Measurements from ENCODE around the gene RBMS3.

The RBMS3 gene

GRCh38 chr3:29700256-29700655 is 419.4 kb downstream of the RBMS3 start:
- TF ChIP-seq POLR2A (IDR thresholded peaks at IDR 0.05; ENCODE audit: low read length) (no peak), GATA1 (IDR thresholded peaks at IDR 0.05; ENCODE audit: low read depth, low read length) (no peak)

GRCh38 chr3:29701326-29701983 is 420.6 kb downstream of the RBMS3 start:
- no peak for DNase-seq
- TF ChIP-seq GATA1 (IDR thresholded peaks at IDR 0.05; ENCODE audit: low read depth, low read length) = no peak
- TF ChIP-seq POLR2A (IDR thresholded peaks at IDR 0.05; ENCODE audit: low read length) = no peak

More at GRCh38 chr3:29700256-29700655, 419.4 kb downstream of the RBMS3 start:
- DNase-seq = no peak

GRCh38 chr3:29705906-29706844 is 425.3 kb downstream of the RBMS3 start:
- TF ChIP-seq POLR2A (IDR thresholded peaks at IDR 0.05; ENCODE audit: low read length) = no peak
- DNase-seq = no peak

- TF ChIP-seq POLR2A (IDR thresholded peaks at IDR 0.05; ENCODE audit: low read length) = no peak
- no peak for TF ChIP-seq GATA1 (IDR thresholded peaks at IDR 0.05; ENCODE audit: low read depth, low read length)
- no peak for DNase-seq
Observed at GRCh38 chr3:29708884-29709283, 428.0 kb downstream of the RBMS3 start.

- TF ChIP-seq POLR2A (IDR thresholded peaks at IDR 0.05; ENCODE audit: low read length) = no peak
- TF ChIP-seq GATA1 (IDR thresholded peaks at IDR 0.05; ENCODE audit: low read depth, low read length) = no peak
- DNase-seq = no peak
Observed at GRCh38 chr3:29711255-29711771, 430.4 kb downstream of the RBMS3 start.

- TF ChIP-seq POLR2A (IDR thresholded peaks at IDR 0.05; ENCODE audit: low read length) (no peak), GATA1 (IDR thresholded peaks at IDR 0.05; ENCODE audit: low read depth, low read length) (no peak)
- DNase-seq = no peak
Observed at GRCh38 chr3:29716213-29716612, 435.3 kb downstream of the RBMS3 start.

- DNase-seq = no peak
- no peak for TF ChIP-seq POLR2A (IDR thresholded peaks at IDR 0.05; ENCODE audit: low read length)
- no peak for TF ChIP-seq GATA1 (IDR thresholded peaks at IDR 0.05; ENCODE audit: low read depth, low read length)
Observed at GRCh38 chr3:29718661-29719065, 437.8 kb downstream of the RBMS3 start.

- TF ChIP-seq GATA1 (IDR thresholded peaks at IDR 0.05; ENCODE audit: low read depth, low read length) (no peak), POLR2A (IDR thresholded peaks at IDR 0.05; ENCODE audit: low read length) (no peak)
- DNase-seq = no peak
Observed at GRCh38 chr3:29720665-29721064, 439.8 kb downstream of the RBMS3 start.

GRCh38 chr3:29721789-29722188 is 440.9 kb downstream of the RBMS3 start:
- TF ChIP-seq GATA1 (IDR thresholded peaks at IDR 0.05; ENCODE audit: low read depth, low read length) (no peak), POLR2A (IDR thresholded peaks at IDR 0.05; ENCODE audit: low read length) (no peak)
- peak in 1 of 2 experiments; percentile 2 for DNase-seq

- DNase-seq = no peak
- no peak for TF ChIP-seq GATA1 (IDR thresholded peaks at IDR 0.05; ENCODE audit: low read depth, low read length)
- no peak for TF ChIP-seq POLR2A (IDR thresholded peaks at IDR 0.05; ENCODE audit: low read length)
Observed at GRCh38 chr3:29731050-29731449, 450.2 kb downstream of the RBMS3 start.

- no peak for DNase-seq
- no peak for TF ChIP-seq POLR2A (IDR thresholded peaks at IDR 0.05; ENCODE audit: low read length)
- TF ChIP-seq GATA1 (IDR thresholded peaks at IDR 0.05; ENCODE audit: low read depth, low read length) = no peak
Observed at GRCh38 chr3:29741231-29741630, 460.4 kb downstream of the RBMS3 start.

- TF ChIP-seq GATA1 (IDR thresholded peaks at IDR 0.05; ENCODE audit: low read depth, low read length) (no peak), POLR2A (IDR thresholded peaks at IDR 0.05; ENCODE audit: low read length) (no peak)
- DNase-seq = no peak
Observed at GRCh38 chr3:29745232-29745870, 464.5 kb downstream of the RBMS3 start.

- no peak for TF ChIP-seq GATA1 (IDR thresholded peaks at IDR 0.05; ENCODE audit: low read depth, low read length)
- TF ChIP-seq POLR2A (IDR thresholded peaks at IDR 0.05; ENCODE audit: low read length) = no peak
- no peak for DNase-seq
Observed at GRCh38 chr3:29746163-29746760, 465.4 kb downstream of the RBMS3 start.

- TF ChIP-seq POLR2A (IDR thresholded peaks at IDR 0.05; ENCODE audit: low read length) = no peak
- TF ChIP-seq GATA1 (IDR thresholded peaks at IDR 0.05; ENCODE audit: low read depth, low read length) = no peak
- DNase-seq = no peak
Observed at GRCh38 chr3:29747991-29748390, 467.1 kb downstream of the RBMS3 start.

Measured in erythroblast (primary cell).